ENCODE measurements around the gene ADIPOR1.
"Not testable (repeated sequence)": the region's sequence is repeated elsewhere in the genome, so short reads cannot be mapped to it uniquely, and the experiment has no call there.

DNA sequence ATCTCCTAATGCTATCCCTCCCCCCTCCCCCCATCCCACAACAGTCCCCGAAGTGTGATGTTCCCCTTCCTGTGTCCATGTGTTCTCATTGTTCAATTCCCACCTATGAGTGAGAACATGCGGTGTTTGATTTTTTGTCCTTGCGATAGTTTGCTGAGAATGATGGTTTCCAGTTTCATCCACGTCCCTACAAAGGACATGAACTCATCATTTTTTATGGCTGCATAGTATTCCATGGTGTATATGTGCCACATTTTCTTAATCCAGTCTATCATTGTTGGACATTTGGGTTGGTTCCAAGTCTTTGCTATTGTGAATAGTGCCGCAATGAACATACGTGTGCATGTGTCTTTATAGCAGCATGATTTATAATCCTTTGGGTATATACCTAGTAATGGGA, 21.7 kb downstream of the ADIPOR1 start:
- not testable (repeated sequence) for TF ChIP-seq CTCF (IDR thresholded peaks at IDR 0.05); REST (IDR thresholded peaks at IDR 0.05); CEBPB (IDR thresholded peaks at IDR 0.05); ZFP36 (IDR thresholded peaks at IDR 0.05; ENCODE audit: borderline replicate concordance, partially characterized antibody)
